Rectal smooth muscle tissue (tissue), 1 donor: ENCODE measurements around the gene SCUBE1.
A peak's percentile ranks its signal among the peaks of the same experiment; 100 is the strongest.
"Not testable (repeated sequence)": the region's sequence is repeated elsewhere in the genome, so short reads cannot be mapped to it uniquely, and the experiment has no call there.

ENCODE experiments used
- H3K27ac ChIP-seq: one replicate; pipeline ENCODE4 v1.7.0; 2013; ENCODE audit warnings: low read depth, low read length, inconsistent platforms
- H3K27me3 ChIP-seq: one replicate; pipeline ENCODE4 v1.7.0; 2013; ENCODE audit warnings: low read length; ENCODE audit not compliant: control insufficient read depth, insufficient read depth
- H3K36me3 ChIP-seq: one replicate; pipeline ENCODE4 v1.7.0; 2013; ENCODE audit warnings: low read length; ENCODE audit not compliant: control insufficient read depth, insufficient read depth
- H3K4me1 ChIP-seq: one replicate; pipeline ENCODE4 v1.7.0; 2013; ENCODE audit warnings: low read length; ENCODE audit not compliant: control insufficient read depth, insufficient read depth
- H3K4me3 ChIP-seq: one replicate; pipeline ENCODE4 v1.7.0; 2013; ENCODE audit warnings: low read length
- H3K9ac ChIP-seq: one replicate; pipeline ENCODE4 v1.7.0; 2013; ENCODE audit warnings: low read length

Gene SCUBE1

DNA sequence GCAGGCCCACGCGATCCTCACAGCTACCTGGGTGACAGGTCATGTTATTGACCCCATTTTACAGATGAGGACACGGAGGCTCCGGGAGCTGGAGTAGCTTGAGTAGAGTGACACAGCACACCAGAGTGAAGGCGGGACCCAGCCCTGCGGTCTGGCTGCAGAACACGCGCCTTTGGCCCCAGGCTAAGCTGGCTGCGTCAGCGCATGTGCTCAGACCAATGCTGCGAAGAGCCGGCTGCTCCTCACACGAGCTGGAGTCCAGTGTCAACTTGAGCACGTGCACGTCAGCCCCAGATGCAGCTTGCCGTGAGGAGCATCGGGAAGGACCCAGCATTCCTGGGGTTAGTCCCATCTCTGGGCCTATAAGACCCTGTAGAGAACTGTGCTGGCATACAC, 49.9 kb downstream of the SCUBE1 start:
- Histone ChIP-seq H3K27me3 (no peaks in the 10 kb centered on the region), H3K4me1 (peaks cover 3% of the 10 kb centered on the region), H3K9ac (no peak overlapping the region), H3K4me3 (no peak overlapping the region), H3K36me3 (no peaks in the 10 kb centered on the region), H3K27ac (peak overlapping the region; percentile 33)

DNA sequence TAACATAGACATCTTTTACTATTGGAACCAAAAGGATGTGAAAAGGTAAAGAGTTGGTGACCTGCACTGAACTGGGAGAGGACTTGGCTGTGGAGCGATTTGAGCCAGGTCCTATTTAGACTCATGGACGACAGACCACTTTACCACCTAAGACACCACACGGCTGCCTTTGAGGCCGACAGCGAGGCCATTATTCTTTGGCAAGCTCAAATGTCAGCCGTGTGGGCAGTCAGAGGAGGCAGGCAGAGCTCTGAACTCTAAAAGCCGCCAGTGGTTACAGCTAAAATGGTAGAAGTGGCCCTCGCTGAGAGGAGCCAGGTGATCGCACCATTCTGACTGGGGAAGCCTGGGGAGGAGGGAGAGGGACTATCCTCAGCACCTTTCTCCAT, 50.5 kb downstream of the SCUBE1 start:
- H3K4me1 ChIP-seq = peaks cover 3% of the 10 kb centered on the region
- H3K27ac ChIP-seq = no peak overlapping the region
- no peak overlapping the region for H3K4me3 ChIP-seq
- no peaks in the 10 kb centered on the region for H3K36me3 ChIP-seq
- H3K27me3 ChIP-seq = no peaks in the 10 kb centered on the region
- H3K9ac ChIP-seq = no peak overlapping the region

DNA sequence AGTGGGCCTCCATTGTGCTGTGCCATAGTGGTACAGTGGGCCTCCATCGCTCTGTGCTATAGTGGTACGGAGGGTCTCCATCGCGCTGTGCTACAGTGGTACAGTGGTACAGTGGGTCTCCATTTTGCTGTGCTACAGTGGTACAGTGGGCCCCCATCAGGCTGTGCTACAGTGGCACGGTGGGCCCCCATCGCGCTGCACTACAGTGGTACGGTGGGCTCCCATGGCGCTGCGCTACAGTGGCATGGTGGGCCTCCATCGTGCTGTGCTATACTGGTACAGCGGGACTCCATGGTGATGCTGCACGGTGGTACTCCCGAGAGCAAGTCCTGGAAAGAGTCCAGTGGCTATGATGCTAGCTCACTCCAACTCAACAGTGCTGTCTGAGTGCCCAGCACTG, 51.8 kb downstream of the SCUBE1 start:
- H3K27me3 ChIP-seq = no peaks in the 10 kb centered on the region
- H3K4me1 ChIP-seq = peaks cover 3% of the 10 kb centered on the region
- H3K4me3 ChIP-seq = no peak overlapping the region

DNA sequence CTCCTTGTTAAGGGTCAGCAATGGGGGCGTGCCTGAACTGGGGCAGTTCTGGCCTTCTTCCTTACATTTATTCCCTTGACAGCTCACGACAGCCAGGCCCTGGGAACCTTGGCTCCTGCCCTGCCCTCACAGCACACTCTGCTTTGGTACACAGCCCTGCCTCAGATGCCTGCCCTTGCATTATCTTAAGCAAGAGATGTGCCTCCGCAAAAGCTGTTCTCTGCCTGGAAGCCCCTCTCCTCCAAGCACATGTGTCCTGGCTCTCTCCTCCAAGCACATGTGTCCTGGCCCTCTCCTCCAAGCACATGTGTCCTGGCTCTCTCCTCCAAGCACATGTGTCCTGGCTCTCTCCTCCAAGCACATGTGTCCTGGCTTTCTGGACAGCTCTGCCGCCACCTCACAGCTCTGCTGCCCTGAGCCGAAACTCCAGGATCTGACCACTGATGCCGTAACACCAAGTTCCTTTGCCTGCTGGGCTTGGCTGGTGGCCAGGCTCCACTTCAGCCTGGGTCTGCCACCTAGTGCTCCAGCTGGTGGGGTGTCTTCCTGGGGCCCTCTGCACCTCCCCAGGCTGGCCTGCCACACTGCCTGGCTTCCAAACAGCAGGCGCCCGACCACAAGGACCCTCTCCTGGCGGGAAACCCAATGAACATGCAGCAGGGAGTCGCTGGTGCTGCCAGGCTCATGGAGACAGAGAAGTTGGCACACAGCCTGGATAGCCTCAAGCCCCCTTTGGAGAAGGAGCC, 53.0 kb downstream of the SCUBE1 start:
- H3K27me3 ChIP-seq = no peaks in the 10 kb centered on the region
- H3K27ac ChIP-seq = no peak overlapping the region
- H3K9ac ChIP-seq = no peak overlapping the region
- peaks cover 3% of the 10 kb centered on the region for H3K4me1 ChIP-seq
- H3K36me3 ChIP-seq = no peaks in the 10 kb centered on the region
- H3K4me3 ChIP-seq = peak overlapping the region; percentile 11

More for the DNA sequence above, 51.8 kb downstream of the SCUBE1 start:
- Histone ChIP-seq H3K9ac (no peak overlapping the region), H3K27ac (no peak overlapping the region), H3K36me3 (no peaks in the 10 kb centered on the region)

DNA sequence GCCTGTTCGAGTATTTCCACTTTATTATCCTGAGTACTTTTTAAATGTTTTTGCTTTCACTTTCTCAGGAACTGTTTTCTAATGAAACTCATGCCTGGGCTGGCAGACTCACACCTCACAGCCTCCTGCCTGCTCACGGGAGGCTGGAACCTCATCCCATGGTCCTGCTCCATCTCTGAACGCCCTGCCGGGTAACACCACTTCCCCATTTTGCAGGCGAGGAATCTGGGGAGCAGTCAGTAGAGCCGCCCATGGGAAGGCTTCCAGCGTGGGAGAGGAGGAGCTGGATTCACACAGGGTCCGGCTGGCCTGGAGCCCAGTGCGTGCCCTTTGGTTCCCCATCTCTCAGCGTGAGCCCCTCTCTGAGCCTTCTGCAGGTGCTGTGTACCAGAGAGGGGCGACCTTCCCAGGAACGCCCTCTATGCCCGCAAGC, 53.6 kb downstream of the SCUBE1 start:
- Histone ChIP-seq H3K27ac (no peak overlapping the region), H3K36me3 (no peaks in the 10 kb centered on the region), H3K4me3 (peak overlapping the region; percentile 11), H3K27me3 (no peaks in the 10 kb centered on the region), H3K4me1 (peaks cover 3% of the 10 kb centered on the region), H3K9ac (no peak overlapping the region)

DNA sequence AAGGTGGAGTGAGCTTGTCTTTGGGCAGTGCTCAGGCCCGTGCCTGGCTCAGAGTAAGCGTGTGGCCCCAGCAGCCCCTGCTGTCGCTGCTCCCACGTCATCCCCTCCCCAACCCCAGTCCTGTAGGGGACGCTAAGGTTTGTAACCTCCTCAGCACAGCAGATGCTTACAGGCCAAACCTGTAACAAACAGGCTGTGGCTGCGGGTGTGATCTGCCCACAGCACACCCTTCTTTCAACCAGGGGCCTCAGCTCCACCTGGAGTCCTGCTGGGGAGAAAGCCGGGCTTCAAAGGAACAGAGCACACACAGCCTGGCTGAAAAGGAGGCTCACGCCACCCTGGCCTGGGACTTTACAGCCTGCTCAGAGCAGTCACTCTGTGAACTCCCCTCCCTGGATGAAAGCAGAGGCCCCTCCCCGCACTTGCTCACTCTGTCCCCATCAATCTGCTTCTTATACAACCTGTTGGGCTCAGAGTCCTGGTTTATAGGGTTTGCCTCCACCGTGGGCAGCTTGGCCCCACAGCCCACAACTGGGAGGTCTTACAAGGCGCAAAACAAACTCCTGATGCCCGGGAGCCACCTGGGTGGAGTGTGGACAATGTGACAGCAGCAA, 54.3 kb downstream of the SCUBE1 start:
- Histone ChIP-seq H3K27ac (no peak overlapping the region), H3K9ac (no peak overlapping the region), H3K27me3 (no peaks in the 10 kb centered on the region), H3K36me3 (no peaks in the 10 kb centered on the region), H3K4me3 (no peak overlapping the region), H3K4me1 (peaks cover 3% of the 10 kb centered on the region)

DNA sequence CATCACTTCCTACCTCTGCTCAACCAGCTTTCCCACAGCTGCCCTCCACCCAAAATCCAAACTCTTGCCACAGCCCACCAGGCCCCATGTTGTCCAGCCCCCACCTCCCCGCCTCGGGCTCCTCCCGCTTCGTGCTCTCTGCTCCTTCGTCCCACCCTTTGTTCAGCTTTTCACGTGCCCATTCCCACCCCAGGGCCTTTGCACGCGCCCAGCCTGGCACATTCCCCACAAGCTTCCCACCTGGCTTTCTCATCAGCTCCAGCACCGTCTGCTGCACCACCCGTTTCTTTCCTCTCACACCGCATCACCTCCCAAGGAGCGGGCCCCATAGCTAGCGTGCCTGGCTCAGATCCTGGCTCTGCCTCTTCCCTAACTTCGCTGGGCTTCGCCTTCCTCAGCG, 54.8 kb downstream of the SCUBE1 start:
- Histone ChIP-seq H3K9ac (no peak overlapping the region), H3K27me3 (no peaks in the 10 kb centered on the region), H3K4me3 (no peak overlapping the region), H3K27ac (no peak overlapping the region), H3K4me1 (peaks cover 3% of the 10 kb centered on the region), H3K36me3 (no peaks in the 10 kb centered on the region)

DNA sequence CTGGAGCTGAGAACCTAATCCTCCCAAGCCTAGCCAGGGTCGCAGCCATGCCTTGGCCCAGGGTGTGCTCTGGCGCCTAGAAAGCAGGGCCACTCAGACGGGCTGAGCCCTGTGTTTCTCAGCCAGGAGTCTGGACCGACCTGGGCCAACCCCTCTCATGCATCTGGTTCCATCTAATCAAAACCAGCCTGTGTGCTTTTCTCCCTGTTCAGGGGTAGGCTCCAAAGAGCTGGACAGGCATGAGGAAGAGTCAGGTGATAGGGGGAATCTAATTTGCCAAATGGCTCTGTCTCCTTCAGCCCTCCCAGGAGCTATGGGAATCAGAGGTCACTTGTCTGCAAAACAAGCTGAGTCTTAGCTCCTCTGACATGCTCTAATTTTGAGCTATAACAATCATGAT, 55.7 kb downstream of the SCUBE1 start:
- H3K36me3 ChIP-seq = no peaks in the 10 kb centered on the region
- H3K27me3 ChIP-seq = no peaks in the 10 kb centered on the region
- no peak overlapping the region for H3K27ac ChIP-seq
- H3K4me1 ChIP-seq = peaks cover 3% of the 10 kb centered on the region
- no peak overlapping the region for H3K9ac ChIP-seq
- H3K4me3 ChIP-seq = no peak overlapping the region

DNA sequence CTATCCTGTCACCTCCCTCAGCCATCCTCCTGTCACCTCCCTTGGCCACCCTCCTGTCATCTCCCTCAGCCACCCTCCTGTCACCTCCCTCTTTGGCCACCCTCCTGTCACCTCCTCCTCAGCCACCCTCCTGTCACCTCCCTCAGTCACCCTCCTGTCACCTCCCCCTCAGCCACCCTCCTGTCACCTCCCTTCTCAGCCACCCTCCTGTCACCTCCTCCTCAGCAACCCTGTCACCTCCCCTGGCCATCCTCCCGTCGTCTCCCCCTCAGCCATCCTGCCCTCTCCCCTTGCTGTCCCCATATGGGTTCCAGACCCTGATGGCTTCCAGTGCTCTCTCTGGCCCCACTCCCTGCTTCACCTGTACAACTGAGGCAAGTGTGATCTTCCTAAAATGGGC, 61.8 kb downstream of the SCUBE1 start:
- Histone ChIP-seq H3K4me3 (no peak overlapping the region), H3K27me3 (no peaks in the 10 kb centered on the region), H3K4me1 (no peaks in the 10 kb centered on the region), H3K36me3 (no peaks in the 10 kb centered on the region), H3K27ac (no peak overlapping the region), H3K9ac (no peak overlapping the region)

DNA sequence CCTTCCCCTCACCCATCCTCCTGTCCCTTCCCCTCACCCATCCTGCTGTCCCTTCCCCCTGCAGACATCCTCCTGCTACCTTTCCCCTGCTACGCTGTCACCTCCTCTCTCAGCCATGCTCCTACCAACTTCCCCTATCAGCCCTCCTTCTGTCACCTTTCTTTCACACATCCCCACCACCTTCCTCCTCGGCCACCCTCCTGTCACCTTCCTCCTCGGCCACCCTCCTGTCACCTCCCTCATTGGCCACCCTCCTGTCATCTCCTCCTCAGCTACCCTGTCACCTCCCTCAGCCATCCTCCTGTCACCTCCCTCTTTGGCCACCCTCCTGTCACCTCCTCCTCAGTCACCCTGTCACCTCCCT, 62.7 kb downstream of the SCUBE1 start:
- H3K4me3 ChIP-seq, H3K9ac ChIP-seq, H3K4me1 ChIP-seq: not testable (repeated sequence)

DNA sequence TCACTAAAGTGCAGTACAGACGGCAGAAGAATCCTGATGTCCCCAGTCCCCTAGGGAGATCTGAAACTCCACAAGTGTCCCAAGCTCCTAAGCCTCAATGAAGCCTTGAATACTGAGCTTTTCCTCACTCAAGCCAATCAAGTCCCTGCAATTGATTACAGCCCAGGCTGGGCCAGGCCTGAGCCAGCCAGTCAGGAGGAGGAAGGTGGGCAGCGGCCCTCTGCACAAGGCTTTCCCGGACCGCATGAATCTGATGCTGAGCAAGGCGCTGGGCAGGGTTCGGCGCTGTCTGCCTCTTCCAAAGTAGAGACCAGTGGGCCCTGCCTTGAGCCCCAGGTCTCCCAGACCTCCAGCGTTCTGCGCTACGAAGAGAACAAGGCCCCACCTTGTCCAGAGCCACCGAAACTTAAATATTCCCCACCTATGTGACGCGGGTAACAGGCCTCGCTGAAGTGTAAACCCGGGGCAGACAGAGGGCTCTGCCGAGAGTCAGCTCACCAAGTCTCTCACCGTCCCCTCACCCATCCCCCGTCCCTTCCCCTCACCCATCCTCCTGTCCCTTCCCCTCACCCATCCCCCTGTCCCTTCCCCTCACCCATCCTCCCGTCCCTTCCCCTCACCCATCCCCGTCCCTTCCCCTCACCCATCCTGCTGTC, 63.2 kb downstream of the SCUBE1 start:
- H3K36me3 ChIP-seq = no peaks in the 10 kb centered on the region
- no peak overlapping the region for H3K9ac ChIP-seq
- no peak overlapping the region for H3K27ac ChIP-seq
- H3K4me3 ChIP-seq = no peak overlapping the region
- no peaks in the 10 kb centered on the region for H3K27me3 ChIP-seq
- H3K4me1 ChIP-seq = no peaks in the 10 kb centered on the region

More for the DNA sequence above, 62.7 kb downstream of the SCUBE1 start:
- H3K27ac ChIP-seq, H3K36me3 ChIP-seq, H3K27me3 ChIP-seq: not testable (repeated sequence)

DNA sequence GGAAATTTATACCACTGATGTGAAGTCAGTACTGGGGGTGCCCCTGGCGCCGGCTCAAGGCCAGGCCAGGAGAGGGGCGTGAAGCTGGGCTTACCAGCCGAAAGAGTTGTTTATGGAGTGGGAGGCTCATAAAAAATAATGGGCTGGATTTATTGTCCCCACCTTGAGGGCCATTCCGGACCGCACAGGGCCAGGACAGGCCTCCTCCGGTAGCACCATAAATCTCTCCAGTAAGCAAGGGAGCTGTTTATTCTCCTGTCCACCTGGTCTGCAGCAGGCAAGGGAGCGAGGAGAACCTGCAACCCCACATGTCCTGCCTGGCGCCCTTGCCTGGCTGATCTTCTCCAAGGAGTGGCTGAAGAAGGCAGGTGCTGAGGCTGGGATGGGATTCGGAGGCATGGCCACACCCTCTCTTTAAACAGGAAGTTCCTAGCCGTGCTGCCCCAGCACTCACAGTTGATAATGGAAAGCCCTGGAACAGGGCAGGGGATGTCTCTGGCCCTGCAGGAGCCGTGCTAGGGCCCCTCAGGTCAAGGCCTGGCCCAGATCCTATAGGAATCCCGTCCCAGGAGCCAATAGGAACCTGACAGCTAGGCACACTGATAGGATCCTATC, 65.1 kb downstream of the SCUBE1 start:
- Histone ChIP-seq H3K27ac (no peak overlapping the region), H3K4me1 (no peaks in the 10 kb centered on the region), H3K9ac (no peak overlapping the region), H3K27me3 (no peaks in the 10 kb centered on the region), H3K36me3 (no peaks in the 10 kb centered on the region), H3K4me3 (no peak overlapping the region)
